GM21526 (cell line): ENCODE measurements around the gene FSTL5.

Experiments
- ATAC-seq: cut with Tn5 transposase; IDR thresholded peaks from one replicate; pipeline ENCODE4 v1.9.1; 2021; ENCODE audit warnings: moderate library complexity; ENCODE audit not compliant: unreplicated experiment, low FRiP score

The FSTL5 gene

GRCh38 chr4:161604516-161605300 is 559.1 kb downstream of the FSTL5 start:
- no peak for ATAC-seq

GRCh38 chr4:161601011-161601410 is 562.8 kb downstream of the FSTL5 start:
- no peak for ATAC-seq

- no peak for ATAC-seq
Measured at GRCh38 chr4:161595230-161595771, 568.5 kb downstream of the FSTL5 start.

GRCh38 chr4:161585011-161585410 is 578.8 kb downstream of the FSTL5 start:
- no peak for ATAC-seq

GRCh38 chr4:161583549-161583948 is 580.3 kb downstream of the FSTL5 start:
- no peak for ATAC-seq

GRCh38 chr4:161581262-161582230 is 582.3 kb downstream of the FSTL5 start:
- ATAC-seq: no peak

GRCh38 chr4:161577579-161578301 is 586.1 kb downstream of the FSTL5 start:
- no peak for ATAC-seq

GRCh38 chr4:161573836-161574235 is 590.0 kb downstream of the FSTL5 start:
- ATAC-seq: no peak

- no peak for ATAC-seq
Measured at GRCh38 chr4:161564230-161564834, 599.5 kb downstream of the FSTL5 start.

- peak; percentile 71 for ATAC-seq
Measured at GRCh38 chr4:161555689-161556660, 607.8 kb downstream of the FSTL5 start.

- ATAC-seq: no peak
Measured at GRCh38 chr4:161554372-161554990, 609.3 kb downstream of the FSTL5 start.

- ATAC-seq: no peak
Measured at GRCh38 chr4:161546902-161547301, 616.9 kb downstream of the FSTL5 start.

GRCh38 chr4:161540265-161540664 is 623.5 kb downstream of the FSTL5 start:
- ATAC-seq: no peak

GRCh38 chr4:161538941-161539340 is 624.9 kb downstream of the FSTL5 start:
- ATAC-seq: no peak

- no peak for ATAC-seq
Measured at GRCh38 chr4:161530710-161531109, 633.1 kb downstream of the FSTL5 start.

GRCh38 chr4:161525121-161525520 is 638.7 kb downstream of the FSTL5 start:
- ATAC-seq: no peak

- ATAC-seq: no peak
Measured at GRCh38 chr4:161522031-161522430, 641.8 kb downstream of the FSTL5 start.

GRCh38 chr4:161519611-161520010 is 644.2 kb downstream of the FSTL5 start:
- ATAC-seq: no peak

- ATAC-seq: no peak
Measured at GRCh38 chr4:161517941-161518340, 645.9 kb downstream of the FSTL5 start.
